Large intestine (tissue), 3 donors: ENCODE results near the gene RETREG3. TPM values are rescaled to one million over a fixed set of nuclear protein-coding genes. Genes with fewer than 3 reads are reported as not detected.
"Not testable (repeated sequence)": the region's sequence is repeated elsewhere in the genome, so short reads cannot be mapped to it uniquely, and the experiment has no call there.

Experiments
- DNase-seq, 2 donors: peaks; one replicate each; pipeline versions ENCODE4 v3.0.0 to v3.0.0-alpha.2; 2013
- H3K27ac ChIP-seq: one replicate; pipeline ENCODE4 v1.5.1; 2013; ENCODE audit warnings: low read length
- H3K27me3 ChIP-seq: 2 replicates; pipeline ENCODE4 v1.6.1; 2013; ENCODE audit warnings: low read length; ENCODE audit not compliant: control insufficient read depth, insufficient read depth
- H3K36me3 ChIP-seq: 2 replicates; pipeline ENCODE4 v1.6.1; 2013; ENCODE audit warnings: low read length; ENCODE audit not compliant: control insufficient read depth, insufficient read depth
- H3K4me1 ChIP-seq: one replicate; pipeline ENCODE4 v1.6.1; 2013; ENCODE audit warnings: low read length; ENCODE audit not compliant: control insufficient read depth, insufficient read depth
- H3K4me3 ChIP-seq: one replicate; pipeline ENCODE4 v1.5.1; 2013; ENCODE audit warnings: low read length
- H3K9me3 ChIP-seq: one replicate; pipeline ENCODE4 v1.6.1; 2013; ENCODE audit warnings: mild to moderate bottlenecking, low read depth, low read length, moderate library complexity; ENCODE audit not compliant: control insufficient read depth
- WGBS: methylation state at CpG from one replicate; pipeline ENCODE4 v1.1.5; 2013; ENCODE audit warnings: low lambda C conversion rate; ENCODE audit not compliant: insufficient coverage; 5-methylcytosine and 5-hydroxymethylcytosine counted together
- polyA plus RNA-seq: library from polyadenylated mRNA; unstranded; fragments of 120-200 nt; gene quantifications from one replicate; pipeline ENCODE4 v1.2.1, GENCODE V29; 2013

The RETREG3 gene
- polyA plus RNA-seq, 1 donor, result 36.8 TPM

- no CpG with 5 or more reads among the region's 15 CpGs for WGBS
- not testable (repeated sequence) for H3K36me3 ChIP-seq, H3K27ac ChIP-seq, H3K9me3 ChIP-seq, H3K27me3 ChIP-seq, DNase-seq
- Histone ChIP-seq H3K4me3 (peak within 1 kb of the TSS; percentile 85), H3K4me1 (peaks cover 26% of the 10 kb centered on the region)
These were observed 56.4 kb downstream of the RETREG3 start, which contains the start of gene HSD17B1 for GRCh38 chr17:42552736-42553135. HSD17B1 (plus strand) TSS chr17:42552923; CDS start chr17:42552934, 11 bp downstream.

GRCh38 chr17:42548993-42549755, 60.0 kb downstream of the RETREG3 start:
- Histone ChIP-seq H3K27me3 (peaks cover 5% of the 10 kb centered on the region), H3K4me1 (peaks cover 20% of the 10 kb centered on the region), H3K4me3 (peak overlapping the region; percentile 51), H3K9me3 (no peaks in the 10 kb centered on the region), H3K27ac (no peak overlapping the region), H3K36me3 (peaks cover 11% of the 10 kb centered on the region)
- DNase-seq, result no peak
- WGBS, result 0% methylated on average over 1 of the region's 14 CpGs

- H3K27me3 ChIP-seq, result peaks cover 5% of the 10 kb centered on the region
- no peak overlapping the region for H3K27ac ChIP-seq
- no peaks in the 10 kb centered on the region for H3K9me3 ChIP-seq
- H3K4me1 ChIP-seq, result peaks cover 12% of the 10 kb centered on the region
- no CpG with 5 or more reads among the region's 74 CpGs for WGBS
- H3K4me3 ChIP-seq, result peak overlapping the region; percentile 51
- DNase-seq, result peak; percentile 84 to 86
- peaks cover 18% of the 10 kb centered on the region for H3K36me3 ChIP-seq
These were observed 60.9 kb downstream of the RETREG3 start for GRCh38 chr17:42548070-42548837.

GRCh38 chr17:42547698-42548069, 61.5 kb downstream of the RETREG3 start:
- WGBS, result no CpG with 5 or more reads among the region's 14 CpGs
- Histone ChIP-seq H3K36me3 (peaks cover 18% of the 10 kb centered on the region), H3K27me3 (peaks cover 5% of the 10 kb centered on the region), H3K9me3 (no peaks in the 10 kb centered on the region), H3K4me1 (peaks cover 12% of the 10 kb centered on the region), H3K27ac (no peak overlapping the region), H3K4me3 (peak overlapping the region; percentile 51)
- no peak for DNase-seq

GRCh38 chr17:42547001-42547461, 62.1 kb downstream of the RETREG3 start:
- peaks cover 5% of the 10 kb centered on the region for H3K27me3 ChIP-seq
- H3K4me3 ChIP-seq, result no peak overlapping the region
- WGBS, result no CpG with 5 or more reads among the region's 23 CpGs
- peaks cover 16% of the 10 kb centered on the region for H3K4me1 ChIP-seq
- H3K9me3 ChIP-seq, result no peaks in the 10 kb centered on the region
- H3K27ac ChIP-seq, result no peak overlapping the region
- H3K36me3 ChIP-seq, result peaks cover 23% of the 10 kb centered on the region
- no peak for DNase-seq

- H3K4me3 ChIP-seq, H3K9me3 ChIP-seq, DNase-seq, H3K27me3 ChIP-seq, H3K27ac ChIP-seq: not testable (repeated sequence)
- Histone ChIP-seq H3K4me1 (peaks cover 25% of the 10 kb centered on the region), H3K36me3 (peaks cover 27% of the 10 kb centered on the region)
- no CpG with 5 or more reads among the region's 9 CpGs for WGBS
These were observed 63.2 kb downstream of the RETREG3 start for GRCh38 chr17:42545755-42546505.

GRCh38 chr17:42544874-42545283, 64.3 kb downstream of the RETREG3 start:
- Histone ChIP-seq H3K27me3 (peaks cover 5% of the 10 kb centered on the region), H3K4me1 (peaks cover 26% of the 10 kb centered on the region), H3K36me3 (peaks cover 28% of the 10 kb centered on the region), H3K27ac (no peak overlapping the region), H3K4me3 (no peak overlapping the region), H3K9me3 (no peaks in the 10 kb centered on the region)
- 100% methylated on average over 1 of the region's 8 CpGs for WGBS
- DNase-seq, result no peak

- WGBS, result no CpG with 5 or more reads among the region's 39 CpGs
- H3K9me3 ChIP-seq, result no peaks in the 10 kb centered on the region
- H3K4me3 ChIP-seq, result no peak overlapping the region
- no peak for DNase-seq
- no peak overlapping the region for H3K27ac ChIP-seq
- peaks cover 40% of the 10 kb centered on the region for H3K36me3 ChIP-seq
- no peaks in the 10 kb centered on the region for H3K27me3 ChIP-seq
- peaks cover 19% of the 10 kb centered on the region for H3K4me1 ChIP-seq
These were observed 65.7 kb downstream of the RETREG3 start for GRCh38 chr17:42543190-42544079.

GRCh38 chr17:42541041-42541833, 67.9 kb downstream of the RETREG3 start:
- no peaks in the 10 kb centered on the region for H3K9me3 ChIP-seq
- H3K36me3 ChIP-seq, result peaks cover 43% of the 10 kb centered on the region
- DNase-seq, result peak in 1 of 2 donors; percentile 60
- H3K27ac ChIP-seq, result peak overlapping the region; percentile 81
- no CpG with 5 or more reads among the region's 17 CpGs for WGBS
- H3K4me3 ChIP-seq, result no peak overlapping the region
- no peaks in the 10 kb centered on the region for H3K27me3 ChIP-seq
- H3K4me1 ChIP-seq, result peaks cover 23% of the 10 kb centered on the region
